ENCODE data around the gene WNT3A. TPM values are rescaled to one million over a fixed set of nuclear protein-coding genes. Genes with fewer than 3 reads are reported as not detected.
A peak's percentile ranks its signal among the peaks of the same experiment; 100 is the strongest.

WNT3A gene
- total and polyA plus RNA-seq, 9 of the 15 experiments (the other 6 are each of a cell fraction or from before 2014, with no cell fraction given), result not detected

DNA sequence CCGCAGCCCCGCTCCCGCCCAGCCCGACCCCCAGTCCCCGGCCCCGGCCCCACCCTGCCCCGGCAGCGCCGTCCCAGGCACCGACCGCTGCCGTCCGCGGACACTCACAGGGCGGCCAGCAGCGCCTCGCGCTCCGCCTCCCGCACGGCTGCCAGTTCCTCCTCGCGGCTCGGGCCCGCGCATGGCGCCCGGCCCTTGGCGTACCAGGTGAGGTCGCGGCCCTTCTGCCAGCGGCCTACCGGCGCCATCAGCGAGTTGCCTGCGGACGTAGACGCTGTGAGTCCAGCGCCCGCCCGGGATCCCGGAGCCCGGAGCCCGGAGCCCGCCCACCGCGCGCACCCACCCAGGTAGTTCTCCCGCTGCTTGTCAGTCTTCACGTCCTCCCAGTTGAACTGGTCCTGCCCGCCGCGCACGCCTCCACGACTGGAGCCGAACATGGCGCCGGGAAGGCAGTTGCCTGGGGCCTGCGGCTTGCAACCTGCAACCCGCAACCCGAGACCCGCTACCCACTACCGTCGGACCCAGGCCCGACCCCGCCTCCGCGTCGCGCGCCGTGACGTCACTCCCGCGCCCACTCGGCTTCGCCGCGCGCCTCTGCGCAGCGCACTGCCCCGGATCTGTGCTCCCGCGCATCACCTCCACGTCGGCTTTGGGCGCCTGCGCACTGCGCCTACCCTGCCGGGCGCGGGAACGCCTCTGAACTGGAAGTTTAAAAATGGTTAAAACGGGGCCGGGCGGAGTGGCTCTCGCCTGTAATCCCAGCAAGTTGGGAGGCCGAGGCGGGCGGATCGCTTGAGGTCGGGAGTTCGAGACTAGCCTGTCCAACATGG is 96.2 kb downstream of the WNT3A start, which contains the start of gene C1orf35 (continued):
- TF ChIP-seq HIVEP1 (CRISPR knock-in tag; IDR thresholded peaks at IDR 0.05), result 0 out of 2 replicates have a peak, but pooled peaks have one; percentile 18
- TF ChIP-seq RBFOX2 (IDR thresholded peaks at IDR 0.05; ENCODE audit: low read depth, low read length), result peak; percentile 86
- no peak for TF ChIP-seq ZNF274 (IDR thresholded peaks at IDR 0.05; ENCODE audit: borderline replicate concordance, low read depth, low read length)
- TF ChIP-seq EP300 (IDR thresholded peaks at IDR 0.05; ENCODE audit: low read length), result no peak
- TF ChIP-seq, protein P1, sequence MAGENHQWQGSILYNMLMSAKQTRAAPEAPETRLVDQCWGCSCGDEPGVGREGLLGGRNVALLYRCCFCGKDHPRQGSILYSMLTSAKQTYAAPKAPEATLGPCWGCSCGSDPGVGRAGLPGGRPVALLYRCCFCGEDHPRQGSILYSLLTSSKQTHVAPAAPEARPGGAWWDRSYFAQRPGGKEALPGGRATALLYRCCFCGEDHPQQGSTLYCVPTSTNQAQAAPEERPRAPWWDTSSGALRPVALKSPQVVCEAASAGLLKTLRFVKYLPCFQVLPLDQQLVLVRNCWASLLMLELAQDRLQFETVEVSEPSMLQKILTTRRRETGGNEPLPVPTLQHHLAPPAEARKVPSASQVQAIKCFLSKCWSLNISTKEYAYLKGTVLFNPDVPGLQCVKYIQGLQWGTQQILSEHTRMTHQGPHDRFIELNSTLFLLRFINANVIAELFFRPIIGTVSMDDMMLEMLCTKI (IDR thresholded peaks at IDR 0.05; ENCODE audit: partially characterized antibody), result no peak
- TF ChIP-seq, protein P2, sequence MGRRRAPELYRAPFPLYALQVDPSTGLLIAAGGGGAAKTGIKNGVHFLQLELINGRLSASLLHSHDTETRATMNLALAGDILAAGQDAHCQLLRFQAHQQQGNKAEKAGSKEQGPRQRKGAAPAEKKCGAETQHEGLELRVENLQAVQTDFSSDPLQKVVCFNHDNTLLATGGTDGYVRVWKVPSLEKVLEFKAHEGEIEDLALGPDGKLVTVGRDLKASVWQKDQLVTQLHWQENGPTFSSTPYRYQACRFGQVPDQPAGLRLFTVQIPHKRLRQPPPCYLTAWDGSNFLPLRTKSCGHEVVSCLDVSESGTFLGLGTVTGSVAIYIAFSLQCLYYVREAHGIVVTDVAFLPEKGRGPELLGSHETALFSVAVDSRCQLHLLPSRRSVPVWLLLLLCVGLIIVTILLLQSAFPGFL (CRISPR knock-in tag; IDR thresholded peaks at IDR 0.05), result 0 out of 2 replicates have a peak, but pooled peaks have one; percentile 20
- TF ChIP-seq, protein P3, sequence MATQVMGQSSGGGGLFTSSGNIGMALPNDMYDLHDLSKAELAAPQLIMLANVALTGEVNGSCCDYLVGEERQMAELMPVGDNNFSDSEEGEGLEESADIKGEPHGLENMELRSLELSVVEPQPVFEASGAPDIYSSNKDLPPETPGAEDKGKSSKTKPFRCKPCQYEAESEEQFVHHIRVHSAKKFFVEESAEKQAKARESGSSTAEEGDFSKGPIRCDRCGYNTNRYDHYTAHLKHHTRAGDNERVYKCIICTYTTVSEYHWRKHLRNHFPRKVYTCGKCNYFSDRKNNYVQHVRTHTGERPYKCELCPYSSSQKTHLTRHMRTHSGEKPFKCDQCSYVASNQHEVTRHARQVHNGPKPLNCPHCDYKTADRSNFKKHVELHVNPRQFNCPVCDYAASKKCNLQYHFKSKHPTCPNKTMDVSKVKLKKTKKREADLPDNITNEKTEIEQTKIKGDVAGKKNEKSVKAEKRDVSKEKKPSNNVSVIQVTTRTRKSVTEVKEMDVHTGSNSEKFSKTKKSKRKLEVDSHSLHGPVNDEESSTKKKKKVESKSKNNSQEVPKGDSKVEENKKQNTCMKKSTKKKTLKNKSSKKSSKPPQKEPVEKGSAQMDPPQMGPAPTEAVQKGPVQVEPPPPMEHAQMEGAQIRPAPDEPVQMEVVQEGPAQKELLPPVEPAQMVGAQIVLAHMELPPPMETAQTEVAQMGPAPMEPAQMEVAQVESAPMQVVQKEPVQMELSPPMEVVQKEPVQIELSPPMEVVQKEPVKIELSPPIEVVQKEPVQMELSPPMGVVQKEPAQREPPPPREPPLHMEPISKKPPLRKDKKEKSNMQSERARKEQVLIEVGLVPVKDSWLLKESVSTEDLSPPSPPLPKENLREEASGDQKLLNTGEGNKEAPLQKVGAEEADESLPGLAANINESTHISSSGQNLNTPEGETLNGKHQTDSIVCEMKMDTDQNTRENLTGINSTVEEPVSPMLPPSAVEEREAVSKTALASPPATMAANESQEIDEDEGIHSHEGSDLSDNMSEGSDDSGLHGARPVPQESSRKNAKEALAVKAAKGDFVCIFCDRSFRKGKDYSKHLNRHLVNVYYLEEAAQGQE (IDR thresholded peaks at IDR 0.05; ENCODE audit: borderline replicate concordance), result no peak
- TF ChIP-seq, protein P3 (CRISPR knock-in tag; IDR thresholded peaks at IDR 0.05; ENCODE audit: low read depth), result peak; percentile 58; the same call in 1 of the 2 replicates
- TF ChIP-seq RBM14 (IDR thresholded peaks at IDR 0.05; ENCODE audit: borderline replicate concordance, insufficient read depth, low read depth, low read length), result no peak; the same call in 1 of the 2 replicates
- TF ChIP-seq TARDBP (IDR thresholded peaks at IDR 0.05), result no peak
- 0 out of 2 replicates have a peak, but pooled peaks have one; percentile 28 for TF ChIP-seq PTBP1 (IDR thresholded peaks at IDR 0.05; ENCODE audit: low read depth, low read length)
- TF ChIP-seq ZC3H11A (IDR thresholded peaks at IDR 0.05; ENCODE audit: low read depth, low read length), result no peak
- TF ChIP-seq U2AF1 (optimal IDR thresholded peaks at IDR 0.05; ENCODE audit: low read depth, low read length), result peak; percentile 95
- TF ChIP-seq, protein P4, sequence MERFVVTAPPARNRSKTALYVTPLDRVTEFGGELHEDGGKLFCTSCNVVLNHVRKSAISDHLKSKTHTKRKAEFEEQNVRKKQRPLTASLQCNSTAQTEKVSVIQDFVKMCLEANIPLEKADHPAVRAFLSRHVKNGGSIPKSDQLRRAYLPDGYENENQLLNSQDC (CRISPR knock-in tag; IDR thresholded peaks at IDR 0.05), result no peak
- no peak for TF ChIP-seq BMI1 (IDR thresholded peaks at IDR 0.05; ENCODE audit: low read length)
- peak; percentile 75 for TF ChIP-seq SUPT5H (IDR thresholded peaks at IDR 0.05)
